Measurements from ENCODE around the gene ATG4C. TPM values are rescaled to one million over a fixed set of nuclear protein-coding genes. Genes with fewer than 3 reads are reported as not detected.

The ATG4C gene
- total RNA-seq, 1 donor from 2014 or later = 12.8 TPM

- intact Hi-C loops (cut with micrococcal nuclease) = no loop called here
Measured at GRCh38 chr1:62903522-62903921, 119.6 kb downstream of the ATG4C start.

GRCh38 chr1:62903982-62904855, 120.3 kb downstream of the ATG4C start:
- intact Hi-C loops (cut with micrococcal nuclease) = no loop called here

GRCh38 chr1:62904856-62905225, 120.9 kb downstream of the ATG4C start:
- intact Hi-C loops (cut with micrococcal nuclease) = no loop called here

- intact Hi-C loops (cut with micrococcal nuclease) = no loop called here
Measured at GRCh38 chr1:62905309-62905708, 121.4 kb downstream of the ATG4C start.

GRCh38 chr1:62905872-62906271, 121.9 kb downstream of the ATG4C start:
- intact Hi-C loops (cut with micrococcal nuclease) = no loop called here

GRCh38 chr1:62906428-62906886, 122.5 kb downstream of the ATG4C start:
- intact Hi-C loops (cut with micrococcal nuclease) = no loop called here

GRCh38 chr1:62908168-62908695, 124.3 kb downstream of the ATG4C start:
- intact Hi-C loops (cut with micrococcal nuclease) = no loop called here

- intact Hi-C loops (cut with micrococcal nuclease) = no loop called here
Measured at GRCh38 chr1:62912028-62912638, 128.2 kb downstream of the ATG4C start.

Other genes with a start within 250 kb of the ATG4C start
- not detected in 2 replicates for gene ANGPTL3, start 186.6 kb upstream of the ATG4C start, total RNA-seq
- gene DOCK7, start 95.7 kb upstream of the ATG4C start, total RNA-seq = 7.8 and 11.3 TPM in 2 replicates

Measured in T-helper 2 cell treated with Interferon-gamma antibody and Interleukin-4, amounts not matched to agents 100 ng/mL and 5 ng/mL, for 36 hours (primary cell).